ENCODE results near the gene GGN. TPM values are rescaled to one million over a fixed set of nuclear protein-coding genes. Genes with fewer than 3 reads are reported as not detected.
"Not testable (repeated sequence)": the region's sequence is repeated elsewhere in the genome, so short reads cannot be mapped to it uniquely, and the experiment has no call there.

Gene GGN
- total RNA-seq, 1 donor from 2014 or later = 1.8 TPM

- no peak for TF ChIP-seq CTCF (conservative IDR thresholded peaks at IDR 0.05; ENCODE audit: low read depth, low read length)
- peak overlapping the region; percentile 71 for H3K4me3 ChIP-seq (ENCODE audit: low read depth, low read length)
- no peak for DNase-seq (ENCODE audit: low read depth)
Measured at GRCh38 chr19:38373907-38374331, 13.9 kb downstream of the GGN start.

DNA sequence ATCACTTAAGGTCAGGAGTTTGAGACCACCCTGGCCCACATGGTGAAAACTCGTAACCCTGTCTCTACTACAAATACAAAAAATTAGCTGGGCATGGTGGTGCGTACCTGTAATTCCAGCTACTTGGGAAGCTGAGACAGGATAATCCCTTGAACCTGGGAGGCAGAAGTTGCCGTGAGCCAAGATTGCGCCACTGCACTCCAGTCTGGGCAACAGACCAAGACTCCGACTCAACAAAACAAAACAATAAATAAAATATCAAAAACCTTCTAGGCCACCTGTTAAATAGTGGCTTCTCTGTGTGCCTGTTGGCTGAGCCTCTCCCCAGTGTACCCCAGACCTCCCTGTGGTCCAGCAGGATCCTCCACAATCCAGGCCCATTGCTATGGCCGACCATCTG, 16.8 kb downstream of the GGN start:
- DNase-seq (ENCODE audit: low read depth) = no peak
- no peak for TF ChIP-seq CTCF (conservative IDR thresholded peaks at IDR 0.05; ENCODE audit: low read depth, low read length)
- H3K4me3 ChIP-seq (ENCODE audit: low read depth, low read length) = no peak overlapping the region

GRCh38 chr19:38370299-38370698, 17.5 kb downstream of the GGN start:
- H3K4me3 ChIP-seq (ENCODE audit: low read depth, low read length) = no peak overlapping the region
- DNase-seq (ENCODE audit: low read depth) = no peak
- TF ChIP-seq CTCF (conservative IDR thresholded peaks at IDR 0.05; ENCODE audit: low read depth, low read length) = no peak

DNA sequence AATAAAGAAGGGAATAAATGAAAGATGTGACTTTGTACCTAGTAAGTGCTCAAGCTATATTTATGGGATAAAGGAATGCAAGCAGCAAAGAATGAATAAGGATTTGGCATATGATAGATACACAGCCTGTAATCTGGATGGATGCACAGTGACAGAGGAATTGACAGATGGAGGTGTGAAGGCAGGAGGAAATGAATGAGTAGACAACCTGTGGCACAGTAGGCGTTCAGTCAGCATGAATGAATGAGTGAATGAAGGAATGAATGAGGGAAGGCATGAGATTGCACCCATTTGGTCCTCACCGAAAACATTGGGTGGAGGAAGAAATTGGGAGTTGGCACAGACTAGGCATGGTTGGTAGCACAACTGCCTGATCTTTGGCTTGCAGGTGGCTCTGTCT, 18.2 kb downstream of the GGN start:
- DNase-seq (ENCODE audit: low read depth) = no peak
- H3K4me3 ChIP-seq (ENCODE audit: low read depth, low read length) = no peak overlapping the region
- no peak for TF ChIP-seq CTCF (conservative IDR thresholded peaks at IDR 0.05; ENCODE audit: low read depth, low read length)

GRCh38 chr19:38367041-38367440, 20.8 kb downstream of the GGN start:
- DNase-seq (ENCODE audit: low read depth) = no peak
- TF ChIP-seq CTCF (conservative IDR thresholded peaks at IDR 0.05; ENCODE audit: low read depth, low read length) = no peak
- H3K4me3 ChIP-seq (ENCODE audit: low read depth, low read length) = no peak overlapping the region

DNA sequence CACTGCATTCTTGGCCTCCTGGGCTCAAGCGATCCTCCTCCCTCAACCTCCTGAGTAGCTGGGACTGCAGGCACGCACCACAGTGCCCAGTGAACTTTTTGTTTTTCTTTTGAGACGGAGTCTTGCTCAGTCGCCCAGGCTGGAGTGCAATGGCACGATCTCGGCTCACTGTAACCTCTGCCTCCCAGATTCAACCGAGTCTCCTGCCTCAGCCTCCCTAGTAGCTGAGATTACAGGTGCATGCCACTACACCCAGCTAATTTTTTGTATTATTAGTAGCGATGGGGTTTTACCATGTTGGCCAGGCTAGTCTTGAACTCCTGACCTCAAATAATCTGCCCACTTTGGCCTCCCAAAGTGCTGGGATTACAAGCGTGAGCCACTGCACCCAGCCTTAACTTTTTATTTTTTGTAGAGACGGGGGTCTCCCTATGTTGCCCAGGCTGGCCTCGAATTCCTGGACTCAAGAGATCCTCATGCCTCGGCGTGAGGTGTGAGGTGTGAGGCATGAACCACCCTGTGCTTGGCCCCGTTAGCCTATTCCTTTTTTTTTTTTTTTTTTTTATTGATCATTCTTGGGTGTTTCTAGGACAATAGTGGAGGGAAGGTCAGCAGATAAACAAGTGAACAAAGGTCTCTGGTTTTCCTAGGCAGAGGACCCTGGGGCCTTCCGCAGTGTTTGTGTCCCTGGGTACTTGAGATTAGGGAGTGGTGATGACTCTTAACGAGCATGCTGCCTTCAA, 24.7 kb downstream of the GGN start:
- not testable (repeated sequence) for H3K4me3 ChIP-seq (ENCODE audit: low read depth, low read length); DNase-seq (ENCODE audit: low read depth)

DNA sequence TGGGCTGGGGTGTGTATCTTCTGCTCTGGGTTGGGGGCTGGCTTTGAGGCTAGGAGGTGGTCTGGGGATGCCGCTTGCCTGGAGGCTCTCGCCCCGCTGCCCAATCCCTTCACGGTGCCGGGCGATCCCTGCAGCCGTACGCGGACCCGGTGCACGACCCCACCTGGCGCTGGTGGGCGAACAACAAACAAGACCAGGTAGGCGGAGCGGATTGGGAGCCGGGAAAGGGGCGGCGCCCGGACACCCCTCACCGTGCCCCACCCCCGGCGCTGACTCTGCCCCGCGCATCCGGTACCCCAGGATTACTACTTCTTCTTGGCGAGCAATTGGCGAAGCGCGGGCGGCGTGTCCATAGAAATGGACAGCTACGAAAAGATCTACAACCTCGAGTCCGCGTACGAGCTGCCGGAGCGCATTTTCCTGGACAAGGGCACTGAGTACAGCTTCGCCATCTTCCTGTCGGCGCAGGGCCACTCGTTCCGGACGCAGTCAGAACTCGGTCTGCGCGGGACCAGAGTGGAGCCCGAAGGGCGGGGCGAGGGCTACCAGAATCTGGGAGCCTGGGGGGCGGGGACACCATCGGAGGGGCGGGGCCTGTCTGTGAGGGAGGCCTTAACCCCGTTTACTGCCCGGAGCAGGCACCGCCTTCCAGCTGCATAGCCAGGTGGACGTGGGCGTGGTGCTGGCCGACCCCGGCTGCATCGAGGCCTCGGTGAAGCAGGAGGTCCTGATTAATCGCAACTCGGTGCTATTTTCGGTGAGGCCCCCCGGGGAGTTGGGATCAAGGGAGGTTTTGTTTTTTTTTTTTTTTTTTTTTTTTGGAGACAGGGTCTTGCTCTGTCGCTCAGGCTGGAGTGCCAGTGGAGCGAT, 25.5 kb downstream of the GGN start:
- no peak for DNase-seq (ENCODE audit: low read depth)
- peak overlapping the region; percentile 57 for H3K4me3 ChIP-seq (ENCODE audit: low read depth, low read length)
- TF ChIP-seq CTCF (conservative IDR thresholded peaks at IDR 0.05; ENCODE audit: low read depth, low read length) = no peak
